GM23248 (cell line): ENCODE results near the gene SLC45A1.

ENCODE experiments used
- EZH2 ChIP-seq: fragments of 200-600 bp; sonication (generic); IDR thresholded peaks from 2 replicates; pipeline ENCODE4 v1.6.1; 2018; ENCODE audit warnings: antibody characterized with exemption, mild to moderate bottlenecking; ENCODE audit not compliant: insufficient read depth, poor library complexity, severe bottlenecking
- EZH2phosphoT487 ChIP-seq: fragments of 200-600 bp; sonication (generic); IDR thresholded peaks from 2 replicates; pipeline ENCODE4 v1.6.1; 2018; ENCODE audit warnings: antibody characterized with exemption, moderate library complexity, mild to moderate bottlenecking, low read depth; ENCODE audit not compliant: insufficient read depth

DNA sequence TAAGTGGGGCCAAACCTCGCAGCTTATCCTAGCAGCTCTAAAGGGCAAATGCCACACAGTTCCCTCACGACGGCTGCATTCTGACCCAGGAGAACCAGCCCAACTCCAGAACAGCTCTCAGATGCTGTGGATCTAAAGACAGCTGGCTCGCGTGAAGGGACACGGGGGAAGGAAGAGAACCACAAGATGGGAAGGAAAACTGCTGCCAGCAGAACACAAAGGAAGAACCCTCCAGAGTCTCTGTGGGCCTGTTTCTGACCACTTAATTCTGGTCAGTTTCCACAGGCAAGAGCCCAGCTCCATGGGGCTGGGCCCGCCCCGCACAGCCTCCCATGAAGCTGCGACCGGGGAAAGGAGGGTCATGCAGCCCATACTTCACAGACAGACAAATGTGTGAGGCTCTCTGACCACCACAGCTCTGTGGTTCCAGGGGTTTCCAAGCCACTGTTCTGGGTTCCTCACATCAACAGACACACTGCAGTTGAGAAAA is 61.1 kb downstream of the SLC45A1 start:
- no peak for TF ChIP-seq EZH2phosphoT487
- TF ChIP-seq EZH2 = no peak
